OCI-LY1 (cell line): ENCODE measurements around the gene TANK.

Experiments used
- H2AFZ ChIP-seq: fragments of 200-600 bp; sonication (generic), shearing (Covaris generic); 2 replicates; pipeline ENCODE4 v1.6.0; 2014; ENCODE audit warnings: antibody characterized with exemption, mild to moderate bottlenecking, low read length
- H3F3A ChIP-seq: fragments of 200-600 bp; sonication (generic), shearing (Covaris generic); 2 replicates; pipeline ENCODE4 v1.6.0; 2014; ENCODE audit warnings: mild to moderate bottlenecking, antibody characterized with exemption, low read length, moderate library complexity; ENCODE audit not compliant: insufficient read depth
- H3K27ac ChIP-seq: fragments of 200-600 bp; sonication (generic); 2 replicates; pipeline ENCODE4 v1.5.1; 2014; ENCODE audit warnings: low read length, mixed run types, mild to moderate bottlenecking, low read depth; ENCODE audit not compliant: poor library complexity, severe bottlenecking
- H3K27me3 ChIP-seq: fragments of 200-600 bp; sonication (generic); 2 replicates; pipeline ENCODE4 v1.6.0; 2014; ENCODE audit warnings: antibody characterized with exemption, mild to moderate bottlenecking, low read length, moderate library complexity; ENCODE audit not compliant: insufficient read depth
- H3K36me3 ChIP-seq: fragments of 200-600 bp; sonication (generic); 2 replicates; pipeline ENCODE4 v1.6.1; 2014; ENCODE audit warnings: mild to moderate bottlenecking, antibody characterized with exemption, low read length, moderate library complexity, mixed read lengths; ENCODE audit not compliant: insufficient read depth
- H3K4me1 ChIP-seq: fragments of 200-600 bp; sonication (generic); 2 replicates; pipeline ENCODE4 v1.5.1; 2014; ENCODE audit warnings: mild to moderate bottlenecking, low read length, moderate library complexity; ENCODE audit not compliant: insufficient read depth, severe bottlenecking
- H3K4me2 ChIP-seq: fragments of 200-600 bp; sonication (generic), shearing (Covaris generic); 2 replicates; pipeline ENCODE4 v1.6.1; 2014; ENCODE audit warnings: low read length
- H3K4me3 ChIP-seq: fragments of 200-600 bp; sonication (generic); 2 replicates; pipeline ENCODE4 v1.5.1; 2014; ENCODE audit warnings: low read length, low read depth, mild to moderate bottlenecking, mixed read lengths; ENCODE audit not compliant: poor library complexity, severe bottlenecking
- H3K79me2 ChIP-seq: fragments of 200-600 bp; shearing (Covaris generic); 2 replicates; pipeline ENCODE4 v1.6.1; 2016; ENCODE audit warnings: mixed run types, low read length, mixed read lengths; ENCODE audit not compliant: insufficient read depth
- H3K9ac ChIP-seq: fragments of 200-600 bp; sonication (generic), shearing (Covaris generic); 2 replicates; pipeline ENCODE4 v1.6.1; 2014; ENCODE audit warnings: mild to moderate bottlenecking, low read length, mixed read lengths
- H3K9me2 ChIP-seq: fragments of 200-600 bp; sonication (generic), shearing (Covaris generic); 2 replicates; pipeline ENCODE4 v1.6.1; 2014; ENCODE audit warnings: low read depth, mild to moderate bottlenecking, low read length, mixed read lengths
- H3K9me3 ChIP-seq: fragments of 200-600 bp; shearing (Covaris generic); 2 replicates; pipeline ENCODE4 v1.6.1; 2014; ENCODE audit warnings: low read length, mixed read lengths
- H4K20me1 ChIP-seq: fragments of 200-600 bp; sonication (generic), shearing (Covaris generic); 2 replicates; pipeline ENCODE4 v1.6.0; 2016; ENCODE audit warnings: mild to moderate bottlenecking, low read length; ENCODE audit not compliant: insufficient read depth
- EZH2 ChIP-seq: fragments of 200-600 bp; sonication (generic), shearing (Covaris generic); IDR thresholded peaks from 2 replicates; pipeline ENCODE4 v1.8.0; 2017; ENCODE audit warnings: borderline replicate concordance, mixed run types, mild to moderate bottlenecking, antibody characterized with exemption, low read length, moderate library complexity, mixed read lengths
- TF ChIP-seq, protein P1 (sequence below): fragments of 200-600 bp; sonication (generic), shearing (Covaris generic); IDR thresholded peaks from 2 replicates; pipeline ENCODE4 v1.5.1; 2017; ENCODE audit warnings: mild to moderate bottlenecking, antibody characterized with exemption, low read length, moderate library complexity, mixed read lengths

TANK gene

GRCh38 chr2:161239326-161240109 lies 79.3 kb downstream of the TANK start:
- H2AFZ ChIP-seq, result no peak overlapping the region
- no peaks in the 10 kb centered on the region for H3K79me2 ChIP-seq
- TF ChIP-seq, protein P1, sequence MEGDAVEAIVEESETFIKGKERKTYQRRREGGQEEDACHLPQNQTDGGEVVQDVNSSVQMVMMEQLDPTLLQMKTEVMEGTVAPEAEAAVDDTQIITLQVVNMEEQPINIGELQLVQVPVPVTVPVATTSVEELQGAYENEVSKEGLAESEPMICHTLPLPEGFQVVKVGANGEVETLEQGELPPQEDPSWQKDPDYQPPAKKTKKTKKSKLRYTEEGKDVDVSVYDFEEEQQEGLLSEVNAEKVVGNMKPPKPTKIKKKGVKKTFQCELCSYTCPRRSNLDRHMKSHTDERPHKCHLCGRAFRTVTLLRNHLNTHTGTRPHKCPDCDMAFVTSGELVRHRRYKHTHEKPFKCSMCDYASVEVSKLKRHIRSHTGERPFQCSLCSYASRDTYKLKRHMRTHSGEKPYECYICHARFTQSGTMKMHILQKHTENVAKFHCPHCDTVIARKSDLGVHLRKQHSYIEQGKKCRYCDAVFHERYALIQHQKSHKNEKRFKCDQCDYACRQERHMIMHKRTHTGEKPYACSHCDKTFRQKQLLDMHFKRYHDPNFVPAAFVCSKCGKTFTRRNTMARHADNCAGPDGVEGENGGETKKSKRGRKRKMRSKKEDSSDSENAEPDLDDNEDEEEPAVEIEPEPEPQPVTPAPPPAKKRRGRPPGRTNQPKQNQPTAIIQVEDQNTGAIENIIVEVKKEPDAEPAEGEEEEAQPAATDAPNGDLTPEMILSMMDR, result no peak
- TF ChIP-seq EZH2, result no peak
- no peaks in the 10 kb centered on the region for H3K9me2 ChIP-seq
- H3K9ac ChIP-seq, result no peak overlapping the region; the same call in 1 of the 2 replicates
- H3K9me3 ChIP-seq, result no peaks in the 10 kb centered on the region
- no peaks in the 10 kb centered on the region for H3F3A ChIP-seq
- peak overlapping the region; percentile 52 for H3K4me3 ChIP-seq
- H3K27me3 ChIP-seq, result no peaks in the 10 kb centered on the region
- H3K36me3 ChIP-seq, result peaks cover 6% of the 10 kb centered on the region; the same call in 1 of the 2 replicates
- H3K4me1 ChIP-seq, result peaks cover 42% of the 10 kb centered on the region
- H3K27ac ChIP-seq, result no peak overlapping the region
- H4K20me1 ChIP-seq, result no peaks in the 10 kb centered on the region
- H3K4me2 ChIP-seq, result no peak overlapping the region; the same call in 1 of the 2 replicates

DNA sequence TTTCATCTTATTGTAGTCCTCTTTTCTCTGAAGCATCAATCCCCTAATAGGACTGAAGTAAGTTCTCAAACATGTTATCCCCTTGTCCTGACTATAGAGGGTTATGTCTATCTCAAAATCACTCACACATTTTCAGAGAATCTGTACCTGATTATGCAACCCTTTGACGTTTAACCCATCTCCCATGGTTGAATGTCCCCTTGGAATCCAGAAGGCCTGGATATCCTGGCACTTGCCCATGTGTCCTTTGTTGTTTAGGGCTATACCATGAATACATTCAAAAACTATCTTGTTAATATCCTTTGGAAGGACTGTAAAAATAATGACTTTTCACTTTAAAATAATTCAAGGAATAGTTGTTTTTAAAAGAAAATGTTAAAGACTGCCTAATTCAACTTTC lies 81.7 kb downstream of the TANK start:
- Histone ChIP-seq H3K27ac (peak overlapping the region; percentile 9), H3K9me2 (no peaks in the 10 kb centered on the region), H3K9ac (no peak overlapping the region), H3K79me2 (no peaks in the 10 kb centered on the region), H3K4me2 (no peak overlapping the region), H3K9me3 (no peaks in the 10 kb centered on the region), H4K20me1 (no peaks in the 10 kb centered on the region), H3F3A (peaks cover 5% of the 10 kb centered on the region; the same call in 1 of the 2 replicates), H3K4me3 (no peak overlapping the region), H3K27me3 (no peaks in the 10 kb centered on the region), H2AFZ (no peak overlapping the region), H3K4me1 (peaks cover 52% of the 10 kb centered on the region), H3K36me3 (no peaks in the 10 kb centered on the region)
- no peak for TF ChIP-seq EZH2
- TF ChIP-seq, protein P1, result no peak

GRCh38 chr2:161243312-161243711 lies 83.1 kb downstream of the TANK start:
- peak overlapping the region; percentile 63 for H3K4me3 ChIP-seq

More at GRCh38 chr2:161243312-161243711, 83.1 kb downstream of the TANK start:
- Histone ChIP-seq H3K27ac (peak overlapping the region; percentile 60), H3K9me3 (no peaks in the 10 kb centered on the region), H3K79me2 (no peaks in the 10 kb centered on the region), H3K36me3 (no peaks in the 10 kb centered on the region), H2AFZ (no peak overlapping the region), H4K20me1 (no peaks in the 10 kb centered on the region), H3K27me3 (no peaks in the 10 kb centered on the region), H3K4me1 (peaks cover 38% of the 10 kb centered on the region), H3F3A (peaks cover 5% of the 10 kb centered on the region; the same call in 1 of the 2 replicates), H3K9ac (peak overlapping the region; percentile 63), H3K4me2 (peak overlapping the region; percentile 70), H3K9me2 (no peaks in the 10 kb centered on the region)
- no peak for TF ChIP-seq EZH2
- TF ChIP-seq, protein P1, result no peak
